ENCODE results near the gene AK2.

AK2 gene

DNA sequence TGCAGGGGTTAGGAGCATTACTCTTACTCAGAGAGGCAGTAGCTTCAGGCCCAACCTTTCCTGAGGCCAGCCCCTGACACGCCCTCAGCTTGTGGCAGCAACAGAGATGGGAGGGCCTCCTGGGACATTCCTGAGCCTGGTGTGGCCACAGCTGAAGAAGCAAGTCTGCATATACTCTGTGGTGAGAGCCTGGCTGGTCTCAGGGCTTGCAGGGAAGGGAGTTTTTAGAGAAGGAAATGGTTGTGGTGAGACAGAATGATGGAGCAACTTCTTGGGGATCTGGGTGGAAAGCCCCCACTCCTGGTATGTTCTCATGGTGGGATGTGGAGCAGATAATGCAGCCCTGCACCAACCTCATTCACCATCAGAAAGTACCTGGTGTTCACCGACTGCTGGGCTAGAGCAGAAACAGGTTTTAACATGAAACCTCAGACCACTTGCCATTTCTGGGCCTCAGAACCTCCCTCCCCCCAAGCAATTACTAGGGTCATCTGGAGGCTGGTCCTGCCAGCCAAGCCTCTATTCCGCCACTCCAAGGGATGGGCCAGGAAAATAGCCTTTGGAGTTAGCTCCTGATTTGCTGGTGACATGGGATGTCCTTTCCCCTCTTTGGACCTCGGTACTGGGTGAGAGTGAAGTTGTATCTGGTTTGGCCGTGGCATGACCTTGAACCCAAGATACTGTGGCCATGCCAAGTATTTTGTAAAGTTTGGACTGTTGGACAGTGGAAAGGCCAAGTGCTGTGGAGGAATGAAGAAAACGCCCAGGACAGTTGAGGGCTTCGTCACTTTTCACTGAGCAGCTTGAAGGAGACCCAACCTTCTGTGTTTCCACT lies 44.0 kb downstream of the AK2 start:
- TF ChIP-seq, protein P1, sequence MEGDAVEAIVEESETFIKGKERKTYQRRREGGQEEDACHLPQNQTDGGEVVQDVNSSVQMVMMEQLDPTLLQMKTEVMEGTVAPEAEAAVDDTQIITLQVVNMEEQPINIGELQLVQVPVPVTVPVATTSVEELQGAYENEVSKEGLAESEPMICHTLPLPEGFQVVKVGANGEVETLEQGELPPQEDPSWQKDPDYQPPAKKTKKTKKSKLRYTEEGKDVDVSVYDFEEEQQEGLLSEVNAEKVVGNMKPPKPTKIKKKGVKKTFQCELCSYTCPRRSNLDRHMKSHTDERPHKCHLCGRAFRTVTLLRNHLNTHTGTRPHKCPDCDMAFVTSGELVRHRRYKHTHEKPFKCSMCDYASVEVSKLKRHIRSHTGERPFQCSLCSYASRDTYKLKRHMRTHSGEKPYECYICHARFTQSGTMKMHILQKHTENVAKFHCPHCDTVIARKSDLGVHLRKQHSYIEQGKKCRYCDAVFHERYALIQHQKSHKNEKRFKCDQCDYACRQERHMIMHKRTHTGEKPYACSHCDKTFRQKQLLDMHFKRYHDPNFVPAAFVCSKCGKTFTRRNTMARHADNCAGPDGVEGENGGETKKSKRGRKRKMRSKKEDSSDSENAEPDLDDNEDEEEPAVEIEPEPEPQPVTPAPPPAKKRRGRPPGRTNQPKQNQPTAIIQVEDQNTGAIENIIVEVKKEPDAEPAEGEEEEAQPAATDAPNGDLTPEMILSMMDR (conservative IDR thresholded peaks at IDR 0.05), result no peak
- no peak overlapping the region for H3K27ac ChIP-seq

DNA sequence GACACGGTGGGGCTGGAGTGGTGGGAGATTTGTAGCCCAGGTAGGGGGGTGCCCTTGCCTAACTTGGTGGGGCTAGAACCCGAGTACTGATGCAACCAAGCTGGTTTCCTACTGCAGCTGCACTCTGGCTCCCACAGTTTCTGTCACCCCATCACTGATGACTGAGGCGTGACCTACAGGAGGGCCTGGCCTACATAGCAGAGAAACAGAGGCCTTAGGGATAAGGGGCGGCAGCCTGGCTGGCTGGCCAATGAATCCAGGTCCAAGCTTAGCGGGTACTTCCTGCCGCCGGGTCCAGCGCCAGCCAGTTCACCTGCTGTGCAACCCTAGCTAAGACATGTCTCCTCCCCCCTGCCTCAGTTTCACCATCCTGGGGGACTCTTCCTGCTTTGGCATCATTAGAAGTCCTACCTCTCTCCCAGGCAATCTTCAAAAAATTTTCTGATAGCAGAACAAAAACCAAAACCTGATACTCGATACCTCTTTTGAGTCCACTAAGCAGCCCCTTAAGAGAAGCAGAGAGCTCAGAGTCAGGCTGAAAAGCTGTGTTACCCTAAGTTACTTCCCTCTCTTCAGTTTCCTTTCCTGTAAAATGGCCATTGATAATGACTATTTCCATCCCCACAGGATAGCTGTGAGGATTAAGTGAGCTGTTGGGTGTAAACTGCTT lies 44.7 kb downstream of the AK2 start:
- H3K27ac ChIP-seq, result no peak overlapping the region
- TF ChIP-seq, protein P1 (conservative IDR thresholded peaks at IDR 0.05), result no peak
- no peak for TF ChIP-seq ZFX (IDR thresholded peaks at IDR 0.05)

DNA sequence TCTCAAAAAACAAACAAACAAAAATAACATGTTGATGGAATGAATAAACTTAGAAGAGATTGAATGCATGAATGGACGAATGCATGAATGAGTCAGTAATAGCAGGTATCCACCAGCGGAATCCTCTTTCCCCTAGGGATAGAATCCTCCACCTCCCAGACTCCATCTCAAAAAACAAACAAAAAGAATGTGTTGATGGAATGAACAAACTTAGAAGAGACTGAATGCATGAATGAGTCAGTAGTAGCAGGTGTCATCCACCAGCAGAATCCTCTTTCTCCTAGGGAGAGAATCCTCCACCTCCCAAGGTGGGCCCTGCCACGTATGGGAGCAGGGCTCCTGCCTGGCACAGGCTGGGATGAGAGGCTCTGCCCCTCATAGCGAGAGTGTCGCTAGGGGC lies 45.3 kb downstream of the AK2 start:
- H3K27ac ChIP-seq, result no peak overlapping the region
- TF ChIP-seq, protein P1 (conservative IDR thresholded peaks at IDR 0.05), result no peak
- no peak for TF ChIP-seq ZFX (IDR thresholded peaks at IDR 0.05)

DNA sequence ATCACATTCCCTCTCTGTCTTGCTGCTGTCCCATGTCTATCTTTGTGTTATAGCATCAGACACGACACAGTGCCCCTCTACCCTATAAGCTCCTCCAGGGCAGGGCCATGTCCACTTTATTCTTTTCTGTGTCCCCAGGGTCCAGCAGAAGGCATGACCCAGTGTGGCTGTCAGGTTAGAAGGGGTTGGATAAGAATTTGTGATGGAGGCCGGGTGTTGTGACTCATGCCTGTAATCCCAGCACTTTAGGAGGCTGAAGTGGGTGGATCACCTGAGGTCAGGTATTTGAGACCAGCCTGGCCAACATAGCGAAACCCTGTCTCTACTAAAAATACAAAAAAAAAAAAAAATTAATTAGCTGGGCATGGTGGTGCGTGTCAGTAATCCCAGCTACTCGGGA lies 45.8 kb downstream of the AK2 start:
- TF ChIP-seq, protein P1 (conservative IDR thresholded peaks at IDR 0.05), result no peak
- no peak for TF ChIP-seq ZFX (IDR thresholded peaks at IDR 0.05)
- H3K27ac ChIP-seq, result no peak overlapping the region

DNA sequence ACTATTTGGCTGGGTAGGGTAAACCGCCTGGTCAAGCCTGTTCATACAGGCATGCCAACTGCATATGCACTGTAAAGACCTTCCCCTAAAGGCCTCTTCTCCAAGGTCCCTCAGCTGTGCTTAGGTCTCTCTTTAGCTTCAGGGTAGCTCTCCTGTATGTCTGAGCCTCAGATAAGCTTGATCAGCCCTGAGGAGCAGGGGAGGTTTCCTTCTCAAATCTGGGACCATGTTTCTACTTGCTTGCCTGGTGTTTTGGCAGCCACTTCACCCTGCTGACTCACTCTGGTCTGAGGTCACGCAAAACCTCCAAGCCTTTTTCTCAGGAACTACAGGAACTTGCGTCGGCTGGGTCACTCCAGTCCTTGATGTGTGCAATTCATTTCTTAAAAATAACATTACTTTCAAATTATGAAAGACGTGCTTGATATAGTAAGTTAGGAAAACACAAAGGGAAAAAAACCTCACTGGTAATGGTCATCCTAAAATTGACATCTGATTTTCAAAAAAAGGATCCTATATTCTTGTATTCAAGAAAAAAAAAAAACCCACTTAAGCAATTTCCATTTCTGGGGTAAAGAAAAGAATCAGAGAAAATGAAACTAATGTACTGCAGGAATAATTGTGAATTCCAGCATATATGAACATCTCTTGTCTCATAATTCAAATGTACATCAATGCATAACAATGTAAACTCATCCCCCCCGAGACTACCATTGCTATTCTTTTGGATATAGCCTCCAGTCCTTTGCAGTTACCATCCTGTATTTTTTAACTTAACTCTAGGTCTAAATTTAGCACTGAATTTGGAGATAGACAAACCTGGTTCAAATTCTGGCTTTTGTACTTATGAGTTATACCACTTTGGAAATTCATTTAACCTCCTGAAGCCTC lies 47.3 kb downstream of the AK2 start:
- TF ChIP-seq ZFX (IDR thresholded peaks at IDR 0.05), result no peak
- TF ChIP-seq, protein P1 (conservative IDR thresholded peaks at IDR 0.05), result no peak
- H3K27ac ChIP-seq, result no peak overlapping the region

DNA sequence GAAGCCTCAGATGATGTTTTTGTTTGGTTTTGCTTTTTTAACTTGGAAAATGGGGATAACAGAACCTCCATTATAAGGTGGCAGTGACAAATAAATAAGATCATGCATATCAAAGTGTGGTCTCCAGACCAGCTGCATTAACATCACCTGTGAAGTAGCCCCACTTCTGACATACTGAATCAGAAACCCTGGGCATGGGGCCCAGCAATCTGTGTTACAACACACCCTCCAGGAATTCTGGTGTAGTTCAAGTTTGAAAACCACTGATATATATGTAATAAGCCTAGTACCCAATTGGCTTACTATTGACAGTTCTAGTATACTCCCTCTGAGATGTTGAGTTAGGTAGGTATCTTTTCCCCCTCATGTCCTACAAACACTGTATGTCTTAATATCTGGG lies 48.0 kb downstream of the AK2 start:
- H3K27ac ChIP-seq, result no peak overlapping the region
- TF ChIP-seq, protein P1 (conservative IDR thresholded peaks at IDR 0.05), result no peak
- no peak for TF ChIP-seq ZFX (IDR thresholded peaks at IDR 0.05)
